Osteocyte (in vitro differentiated cells): Measurements from ENCODE around the gene ESRRG. TPM values are rescaled to one million over a fixed set of nuclear protein-coding genes. Genes with fewer than 3 reads are reported as not detected.

Experiments used
- DNase-seq: peaks from one replicate; pipeline ENCODE4 v3.0.0; 2021; ENCODE audit warnings: mixed read lengths; ENCODE audit not compliant: unreplicated experiment; ENCODE audit errors: extremely low spot score
- H3K27ac Mint-ChIP-seq: one replicate; pipeline ENCODE4 v1.8.0; 2021; ENCODE audit warnings: mild to moderate bottlenecking, mixed read lengths; ENCODE audit not compliant: unreplicated experiment
- H3K27me3 Mint-ChIP-seq: one replicate; pipeline ENCODE4 v1.8.0; 2021; ENCODE audit warnings: mixed read lengths; ENCODE audit not compliant: unreplicated experiment
- H3K36me3 Mint-ChIP-seq: one replicate; pipeline ENCODE4 v1.8.0; 2021; ENCODE audit warnings: mixed read lengths; ENCODE audit not compliant: unreplicated experiment
- H3K4me1 Mint-ChIP-seq: one replicate; pipeline ENCODE4 v1.8.0; 2021; ENCODE audit warnings: mixed read lengths; ENCODE audit not compliant: unreplicated experiment
- H3K4me3 Mint-ChIP-seq: one replicate; pipeline ENCODE4 v1.8.0; 2021; ENCODE audit warnings: mild to moderate bottlenecking, moderate library complexity, mixed read lengths; ENCODE audit not compliant: unreplicated experiment
- H3K9me3 Mint-ChIP-seq: one replicate; pipeline ENCODE4 v1.8.0; 2021; ENCODE audit warnings: mixed read lengths; ENCODE audit not compliant: unreplicated experiment
- CTCF ChIP-seq: fragments of 200-600 bp; sonication (generic); IDR thresholded peaks from 2 replicates; pipeline ENCODE4 v1.5.0; 2021; ENCODE audit warnings: antibody characterized with exemption, mild to moderate bottlenecking, moderate library complexity
- total RNA-seq: library from RNA; stranded (reverse); gene quantifications from 2 replicates; pipeline ENCODE4 v1.2.1, GENCODE V29; 2021

ESRRG gene
- total RNA-seq, 1 donor from 2014 or later, result not detected

GRCh38 chr1:216549796-216550195, 173.4 kb downstream of the ESRRG start:
- H3K27me3 Mint-ChIP-seq, result peaks cover 13% of the 10 kb centered on the region
- H3K36me3 Mint-ChIP-seq, result no peaks in the 10 kb centered on the region
- no peaks in the 10 kb centered on the region for H3K9me3 Mint-ChIP-seq
- TF ChIP-seq CTCF, result no peak
- no peaks in the 10 kb centered on the region for H3K4me1 Mint-ChIP-seq
- no peak for DNase-seq
- no peak overlapping the region for H3K27ac Mint-ChIP-seq
- H3K4me3 Mint-ChIP-seq, result no peak overlapping the region

GRCh38 chr1:216542741-216543140, 180.5 kb downstream of the ESRRG start:
- Mint-ChIP-seq H3K4me3 (no peak overlapping the region), H3K36me3 (no peaks in the 10 kb centered on the region), H3K27ac (no peak overlapping the region), H3K9me3 (no peaks in the 10 kb centered on the region), H3K4me1 (no peaks in the 10 kb centered on the region), H3K27me3 (peaks cover 31% of the 10 kb centered on the region)
- TF ChIP-seq CTCF, result no peak
- no peak for DNase-seq

- H3K4me3 Mint-ChIP-seq, result no peak overlapping the region
- no peak for DNase-seq
- peaks cover 33% of the 10 kb centered on the region for H3K27me3 Mint-ChIP-seq
- no peak overlapping the region for H3K27ac Mint-ChIP-seq
- no peaks in the 10 kb centered on the region for H3K4me1 Mint-ChIP-seq
- no peaks in the 10 kb centered on the region for H3K9me3 Mint-ChIP-seq
- no peak for TF ChIP-seq CTCF
- no peaks in the 10 kb centered on the region for H3K36me3 Mint-ChIP-seq
Measured at GRCh38 chr1:216542263-216542662, 181.0 kb downstream of the ESRRG start.

- H3K27ac Mint-ChIP-seq, result no peak overlapping the region
- no peak for DNase-seq
- no peaks in the 10 kb centered on the region for H3K36me3 Mint-ChIP-seq
- no peaks in the 10 kb centered on the region for H3K4me1 Mint-ChIP-seq
- H3K27me3 Mint-ChIP-seq, result peaks cover 19% of the 10 kb centered on the region
- TF ChIP-seq CTCF, result no peak
- no peaks in the 10 kb centered on the region for H3K9me3 Mint-ChIP-seq
- no peak overlapping the region for H3K4me3 Mint-ChIP-seq
Measured at GRCh38 chr1:216535751-216536150, 187.5 kb downstream of the ESRRG start.

- no peak for DNase-seq
- Mint-ChIP-seq H3K36me3 (no peaks in the 10 kb centered on the region), H3K4me3 (no peak overlapping the region), H3K9me3 (no peaks in the 10 kb centered on the region), H3K4me1 (no peaks in the 10 kb centered on the region), H3K27ac (no peak overlapping the region), H3K27me3 (peaks cover 19% of the 10 kb centered on the region)
- no peak for TF ChIP-seq CTCF
Measured at GRCh38 chr1:216535059-216535458, 188.2 kb downstream of the ESRRG start.
